ENCODE data around the gene P2RX6.

DNA sequence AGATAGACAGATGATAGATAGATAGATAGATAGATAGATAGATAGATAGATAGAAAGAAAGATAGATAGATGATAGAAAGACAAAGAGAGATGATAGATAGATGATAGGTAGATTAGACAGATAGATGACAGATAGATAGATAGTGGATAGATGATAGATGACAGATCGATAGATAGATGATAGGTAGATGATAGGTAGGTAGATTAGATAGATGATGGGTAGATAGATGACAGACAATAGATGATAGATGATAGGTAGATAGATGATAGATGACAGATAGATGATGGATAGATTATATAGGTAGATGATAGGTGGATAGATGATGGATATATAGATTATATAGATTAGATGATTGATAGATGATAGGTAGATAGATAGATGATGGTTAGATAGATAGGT, 28.6 kb upstream of the P2RX6 start:
- no peak for TF ChIP-seq EZH2 (IDR thresholded peaks at IDR 0.05; ENCODE audit: borderline replicate concordance)
- TF ChIP-seq, protein P1, sequence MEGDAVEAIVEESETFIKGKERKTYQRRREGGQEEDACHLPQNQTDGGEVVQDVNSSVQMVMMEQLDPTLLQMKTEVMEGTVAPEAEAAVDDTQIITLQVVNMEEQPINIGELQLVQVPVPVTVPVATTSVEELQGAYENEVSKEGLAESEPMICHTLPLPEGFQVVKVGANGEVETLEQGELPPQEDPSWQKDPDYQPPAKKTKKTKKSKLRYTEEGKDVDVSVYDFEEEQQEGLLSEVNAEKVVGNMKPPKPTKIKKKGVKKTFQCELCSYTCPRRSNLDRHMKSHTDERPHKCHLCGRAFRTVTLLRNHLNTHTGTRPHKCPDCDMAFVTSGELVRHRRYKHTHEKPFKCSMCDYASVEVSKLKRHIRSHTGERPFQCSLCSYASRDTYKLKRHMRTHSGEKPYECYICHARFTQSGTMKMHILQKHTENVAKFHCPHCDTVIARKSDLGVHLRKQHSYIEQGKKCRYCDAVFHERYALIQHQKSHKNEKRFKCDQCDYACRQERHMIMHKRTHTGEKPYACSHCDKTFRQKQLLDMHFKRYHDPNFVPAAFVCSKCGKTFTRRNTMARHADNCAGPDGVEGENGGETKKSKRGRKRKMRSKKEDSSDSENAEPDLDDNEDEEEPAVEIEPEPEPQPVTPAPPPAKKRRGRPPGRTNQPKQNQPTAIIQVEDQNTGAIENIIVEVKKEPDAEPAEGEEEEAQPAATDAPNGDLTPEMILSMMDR (IDR thresholded peaks at IDR 0.05; ENCODE audit: poor library complexity), result no peak

All from hepatocyte (in vitro differentiated cells).